Upper lobe of right lung (tissue), 1 donor: ENCODE results near the gene ENAH. TPM values are rescaled to one million over a fixed set of nuclear protein-coding genes. Genes with fewer than 3 reads are reported as not detected.
"Not testable (repeated sequence)": the region's sequence is repeated elsewhere in the genome, so short reads cannot be mapped to it uniquely, and the experiment has no call there.

Experiments
- ATAC-seq: fragments of 200-7000 bp; cut with Tn5 transposase; one replicate; pipeline ENCODE4 v1.9.1; 2020; ENCODE audit warnings: mild to moderate bottlenecking, moderate library complexity
- DNase-seq: peaks from one replicate; pipeline ENCODE4 v3.0.0-alpha.2; 2020
- H3K27ac ChIP-seq: fragments of 200-600 bp; one replicate; pipeline ENCODE4 v1.8.0; 2022
- H3K27me3 ChIP-seq: fragments of 200-600 bp; one replicate; pipeline ENCODE4 v1.8.0; 2022; ENCODE audit warnings: mild to moderate bottlenecking
- H3K36me3 ChIP-seq: fragments of 200-600 bp; one replicate; pipeline ENCODE4 v1.8.0; 2022
- H3K4me1 ChIP-seq: fragments of 200-600 bp; one replicate; pipeline ENCODE4 v1.8.0; 2022
- H3K4me3 ChIP-seq: fragments of 200-600 bp; one replicate; pipeline ENCODE4 v1.8.0; 2022; ENCODE audit warnings: mild to moderate bottlenecking
- H3K9me3 ChIP-seq: fragments of 200-600 bp; one replicate; pipeline ENCODE4 v1.8.0; 2022
- intact Hi-C: fragments of 100-400 bp; cut with DNase I; formaldehyde crosslinking; loops from one replicate; pipeline ENCODE4 v1.11.0; 2022
- total RNA-seq: library from RNA; stranded (reverse); fragmentation: NEBNext Ultra II Directional; extraction: Animal tissue kit (Norgen Biotek cat#: 25700); gene quantifications from one replicate; pipeline ENCODE4 v1.2.1, GENCODE V29; 2021
- TF ChIP-seq, protein P1 (sequence below): fragments of 200-600 bp; IDR thresholded peaks from one replicate; pipeline ENCODE4 v1.8.0; 2022; ENCODE audit warnings: antibody characterized with exemption
- donor health status: DM: no; HTN: yes; CAD: no; lungs with severe emphysema.

The ENAH gene
- total RNA-seq, 1 donor from 2014 or later, result 67.4 TPM

GRCh38 chr1:225695578-225696337, 42.8 kb upstream of the ENAH start:
- TF ChIP-seq, protein P1, sequence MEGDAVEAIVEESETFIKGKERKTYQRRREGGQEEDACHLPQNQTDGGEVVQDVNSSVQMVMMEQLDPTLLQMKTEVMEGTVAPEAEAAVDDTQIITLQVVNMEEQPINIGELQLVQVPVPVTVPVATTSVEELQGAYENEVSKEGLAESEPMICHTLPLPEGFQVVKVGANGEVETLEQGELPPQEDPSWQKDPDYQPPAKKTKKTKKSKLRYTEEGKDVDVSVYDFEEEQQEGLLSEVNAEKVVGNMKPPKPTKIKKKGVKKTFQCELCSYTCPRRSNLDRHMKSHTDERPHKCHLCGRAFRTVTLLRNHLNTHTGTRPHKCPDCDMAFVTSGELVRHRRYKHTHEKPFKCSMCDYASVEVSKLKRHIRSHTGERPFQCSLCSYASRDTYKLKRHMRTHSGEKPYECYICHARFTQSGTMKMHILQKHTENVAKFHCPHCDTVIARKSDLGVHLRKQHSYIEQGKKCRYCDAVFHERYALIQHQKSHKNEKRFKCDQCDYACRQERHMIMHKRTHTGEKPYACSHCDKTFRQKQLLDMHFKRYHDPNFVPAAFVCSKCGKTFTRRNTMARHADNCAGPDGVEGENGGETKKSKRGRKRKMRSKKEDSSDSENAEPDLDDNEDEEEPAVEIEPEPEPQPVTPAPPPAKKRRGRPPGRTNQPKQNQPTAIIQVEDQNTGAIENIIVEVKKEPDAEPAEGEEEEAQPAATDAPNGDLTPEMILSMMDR, result no peak
- Histone ChIP-seq H3K4me1 (peaks cover 35% of the 10 kb centered on the region), H3K27me3 (no peaks in the 10 kb centered on the region), H3K36me3 (no peaks in the 10 kb centered on the region), H3K27ac (peak overlapping the region; percentile 11), H3K9me3 (no peaks in the 10 kb centered on the region), H3K4me3 (no peak overlapping the region)
- ATAC-seq, result no peak
- intact Hi-C loops, result no loop called here
- DNase-seq, result no peak

GRCh38 chr1:225694151-225694603, 41.3 kb upstream of the ENAH start:
- peak; percentile 90 for ATAC-seq
- H3K4me3 ChIP-seq, result no peak overlapping the region
- TF ChIP-seq, protein P1, result no peak
- peak overlapping the region; percentile 19 for H3K27ac ChIP-seq
- no peak for DNase-seq
- intact Hi-C loops, result no loop called here
- H3K36me3 ChIP-seq, result no peaks in the 10 kb centered on the region
- H3K4me1 ChIP-seq, result peaks cover 27% of the 10 kb centered on the region
- no peaks in the 10 kb centered on the region for H3K27me3 ChIP-seq
- no peaks in the 10 kb centered on the region for H3K9me3 ChIP-seq

- H3K27ac ChIP-seq, H3K9me3 ChIP-seq, ATAC-seq, H3K36me3 ChIP-seq, H3K4me3 ChIP-seq, DNase-seq, intact Hi-C loops, H3K27me3 ChIP-seq: not testable (repeated sequence)
- H3K4me1 ChIP-seq, result peaks cover 24% of the 10 kb centered on the region
Measured at GRCh38 chr1:225693697-225694096, 40.8 kb upstream of the ENAH start.

- TF ChIP-seq, protein P1, result no peak
- Histone ChIP-seq H3K27ac (no peak overlapping the region), H3K27me3 (no peaks in the 10 kb centered on the region), H3K4me1 (peaks cover 24% of the 10 kb centered on the region), H3K4me3 (no peak overlapping the region), H3K9me3 (no peaks in the 10 kb centered on the region), H3K36me3 (no peaks in the 10 kb centered on the region)
- ATAC-seq (no peak), DNase-seq (no peak)
- intact Hi-C loops, result no loop called here
Measured at GRCh38 chr1:225693085-225693696, 40.3 kb upstream of the ENAH start.

DNA sequence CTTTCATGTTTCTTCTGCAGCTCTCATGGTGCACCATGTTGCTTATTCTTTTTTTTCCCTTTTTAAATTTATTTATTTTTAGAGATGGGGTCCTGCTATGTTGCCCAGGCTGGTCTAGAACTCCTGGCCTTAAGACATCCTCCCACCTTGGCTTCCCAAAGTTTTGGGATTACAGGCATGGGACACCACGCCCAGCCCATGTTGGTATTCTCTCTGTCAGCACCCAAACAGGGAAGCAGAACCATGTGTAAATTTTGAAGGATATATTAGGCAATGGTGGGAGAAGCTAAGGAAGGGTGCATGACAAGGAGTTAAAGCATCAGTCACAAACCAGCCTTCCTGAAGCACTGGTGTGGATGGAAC, 39.6 kb upstream of the ENAH start:
- intact Hi-C loops, result no loop called here
- ATAC-seq (no peak), DNase-seq (no peak)
- Histone ChIP-seq H3K27me3 (no peaks in the 10 kb centered on the region), H3K4me3 (no peak overlapping the region), H3K9me3 (no peaks in the 10 kb centered on the region), H3K4me1 (peaks cover 24% of the 10 kb centered on the region), H3K36me3 (no peaks in the 10 kb centered on the region), H3K27ac (no peak overlapping the region)
- TF ChIP-seq, protein P1, result no peak

GRCh38 chr1:225691861-225692516, 39.1 kb upstream of the ENAH start:
- DNase-seq, result no peak
- H3K4me1 ChIP-seq, result peaks cover 24% of the 10 kb centered on the region
- intact Hi-C loops, result no loop called here
- TF ChIP-seq, protein P1, result no peak
- no peak overlapping the region for H3K4me3 ChIP-seq
- H3K9me3 ChIP-seq, result no peaks in the 10 kb centered on the region
- ATAC-seq, result no peak
- no peak overlapping the region for H3K27ac ChIP-seq
- H3K36me3 ChIP-seq, result no peaks in the 10 kb centered on the region
- H3K27me3 ChIP-seq, result no peaks in the 10 kb centered on the region
